ENCODE measurements around the gene PDXP.

PDXP gene

GRCh38 chr22:37704645-37705044 lies 46.1 kb downstream of the PDXP start:
- no peak for DNase-seq

- DNase-seq, result no peak
These were observed 46.7 kb downstream of the PDXP start for GRCh38 chr22:37705205-37705604.

- no peak for DNase-seq
These were observed 50.3 kb downstream of the PDXP start for GRCh38 chr22:37708580-37709444.

GRCh38 chr22:37709445-37709765 lies 50.9 kb downstream of the PDXP start:
- no peak for DNase-seq

- DNase-seq, result no peak
These were observed 52.2 kb downstream of the PDXP start for GRCh38 chr22:37710675-37711074.

- no peak for DNase-seq
These were observed 53.0 kb downstream of the PDXP start for GRCh38 chr22:37711490-37711889.

- DNase-seq, result no peak
These were observed 55.2 kb downstream of the PDXP start for GRCh38 chr22:37713761-37714160.

- no peak for DNase-seq
These were observed 56.1 kb downstream of the PDXP start for GRCh38 chr22:37714634-37715033.

GRCh38 chr22:37715760-37716159 lies 57.2 kb downstream of the PDXP start:
- no peak for DNase-seq
